GM21717 (cell line): ENCODE measurements around the gene SPTY2D1.
A peak's percentile ranks its signal among the peaks of the same experiment; 100 is the strongest.
"Not testable (repeated sequence)": the region's sequence is repeated elsewhere in the genome, so short reads cannot be mapped to it uniquely, and the experiment has no call there.

Experiments
- ATAC-seq: cut with Tn5 transposase; IDR thresholded peaks from one replicate; pipeline ENCODE4 v1.9.1; 2021; ENCODE audit warnings: mild to moderate bottlenecking, moderate library complexity; ENCODE audit not compliant: unreplicated experiment

Gene SPTY2D1

DNA sequence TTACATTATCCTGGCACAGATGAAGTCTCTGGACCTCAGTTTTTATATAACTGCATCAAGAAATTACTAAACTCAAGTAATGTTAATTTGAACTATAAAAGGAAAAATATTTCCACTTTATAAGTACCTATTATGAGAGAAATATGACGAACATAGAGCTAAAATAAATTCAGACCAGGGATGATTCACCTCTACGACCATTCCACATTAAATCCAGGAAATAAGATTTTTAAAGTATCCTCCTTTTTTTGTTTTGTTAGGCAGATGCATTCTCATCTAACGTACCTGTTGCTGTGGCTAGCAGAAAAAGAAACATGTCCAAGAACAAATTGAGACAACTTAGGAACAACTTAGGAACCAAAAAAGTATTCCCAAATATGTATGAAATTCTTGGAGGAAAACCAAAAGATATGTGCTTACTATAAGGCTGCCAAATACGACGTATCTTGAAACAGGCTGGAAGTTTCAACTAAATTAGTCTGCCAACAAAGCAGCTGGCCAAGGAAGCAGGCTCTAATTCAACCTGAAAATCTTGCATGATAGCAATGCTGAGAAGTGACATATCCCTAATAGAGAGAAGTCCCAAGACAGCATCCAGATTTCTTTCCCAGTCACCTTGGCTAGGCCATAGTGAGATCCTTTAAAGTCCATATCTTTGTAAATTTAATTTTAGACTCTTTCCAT, 15.7 kb downstream of the SPTY2D1 start:
- ATAC-seq, result no peak

DNA sequence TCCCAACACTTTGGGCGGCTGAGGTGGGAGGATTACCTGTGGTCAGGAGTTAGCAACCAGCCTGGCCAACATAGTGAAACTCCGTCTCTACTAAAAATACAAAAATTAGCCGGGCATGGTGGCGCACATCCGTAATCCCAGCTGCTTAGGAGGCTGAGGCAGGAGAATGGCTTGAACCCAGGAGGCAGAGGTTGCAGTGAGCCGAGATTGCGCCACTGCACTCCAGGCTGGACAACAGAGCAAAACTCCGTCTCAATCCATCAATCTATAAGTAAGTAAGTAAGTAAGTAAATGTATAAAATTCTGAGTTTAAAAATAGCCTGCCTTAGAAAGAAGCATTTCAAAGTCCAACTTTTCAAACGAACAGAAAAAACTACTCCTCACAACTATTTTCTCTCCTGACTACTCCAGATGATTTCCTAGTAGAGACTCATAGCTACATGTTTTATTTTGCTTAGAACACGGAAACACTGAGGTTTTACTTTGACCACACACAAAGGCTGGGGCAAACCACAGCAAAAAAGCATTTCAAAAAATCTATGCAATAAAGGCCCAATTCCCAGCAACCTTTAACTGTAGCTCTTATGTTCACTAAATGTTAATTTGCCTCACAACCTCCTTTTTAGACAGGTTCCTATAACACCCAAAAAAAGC, 16.3 kb downstream of the SPTY2D1 start:
- ATAC-seq, result peak; percentile 38

DNA sequence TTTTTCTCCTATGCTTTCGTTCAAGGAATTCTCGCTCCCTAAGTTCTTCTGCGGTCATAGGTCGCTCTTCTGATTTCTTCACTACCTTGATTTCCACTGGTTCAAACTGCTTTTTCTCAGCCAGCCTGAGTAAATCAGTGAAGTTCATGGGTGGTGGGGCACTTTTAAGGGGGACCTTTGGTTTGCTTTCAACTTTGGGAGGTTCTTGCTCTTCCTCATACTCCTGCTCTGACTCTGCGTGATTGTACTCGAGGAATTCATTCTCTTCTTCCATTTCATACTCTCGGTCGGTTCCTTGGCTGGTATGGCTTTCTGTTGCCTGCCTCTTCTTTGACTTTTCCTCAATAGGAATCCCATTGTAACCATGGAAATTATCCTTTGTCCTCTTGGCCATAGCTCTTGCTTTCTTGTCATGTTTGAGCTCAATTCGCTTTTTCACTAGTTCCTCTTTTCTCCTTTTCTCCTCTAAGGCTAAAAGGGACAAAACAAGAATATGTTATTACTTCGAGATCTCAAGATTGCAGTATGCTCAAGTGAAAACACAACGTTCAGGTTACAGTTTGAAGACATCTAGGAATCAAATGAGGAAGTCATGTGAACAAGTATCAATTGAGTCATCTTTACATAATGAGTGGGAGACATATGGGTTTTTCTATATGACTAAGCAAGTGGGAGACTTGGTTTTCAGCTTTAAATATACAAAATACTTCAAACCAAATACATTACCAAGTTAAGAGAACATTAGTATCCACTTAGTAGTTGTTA, 18.3 kb downstream of the SPTY2D1 start:
- ATAC-seq, result peak; percentile 86

DNA sequence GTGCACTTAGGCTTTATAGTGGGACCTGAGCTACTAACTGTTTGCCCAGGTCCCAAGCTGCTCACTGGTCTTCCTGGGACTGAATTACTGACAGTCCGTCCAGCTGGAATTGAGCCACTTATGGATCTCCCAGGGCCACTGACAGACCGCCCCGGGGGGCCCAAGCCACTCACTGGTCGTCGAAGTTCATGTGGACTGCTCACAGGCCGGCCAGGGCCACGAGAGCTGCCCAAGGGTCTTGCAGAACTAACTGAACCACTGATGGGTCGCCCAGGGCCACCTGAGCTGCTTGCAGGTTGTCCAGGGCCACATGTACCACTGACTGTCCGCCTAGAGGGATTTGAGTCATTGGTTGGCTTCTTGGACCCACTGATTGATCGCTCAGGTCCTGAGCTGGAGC, 19.5 kb downstream of the SPTY2D1 start:
- ATAC-seq, result no peak

DNA sequence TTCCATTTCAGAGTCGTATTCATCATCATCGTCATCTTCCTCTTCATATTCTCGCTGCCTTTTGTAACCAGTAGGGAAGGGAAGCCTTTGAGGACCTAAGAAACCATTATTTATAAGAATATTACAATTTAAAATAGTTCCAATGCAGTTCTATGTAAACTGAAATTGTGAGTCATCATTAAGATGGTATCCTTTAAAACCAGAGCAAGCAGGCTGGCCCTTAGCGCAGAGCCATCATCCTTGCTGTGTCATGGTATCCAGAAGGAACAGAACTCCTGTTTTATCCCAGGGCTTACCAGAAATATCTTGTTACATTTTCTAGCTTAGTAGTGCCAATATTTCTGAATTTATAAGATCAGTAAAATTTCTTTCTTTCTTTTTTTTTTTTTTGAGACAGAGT, 21.7 kb downstream of the SPTY2D1 start:
- ATAC-seq, result no peak

DNA sequence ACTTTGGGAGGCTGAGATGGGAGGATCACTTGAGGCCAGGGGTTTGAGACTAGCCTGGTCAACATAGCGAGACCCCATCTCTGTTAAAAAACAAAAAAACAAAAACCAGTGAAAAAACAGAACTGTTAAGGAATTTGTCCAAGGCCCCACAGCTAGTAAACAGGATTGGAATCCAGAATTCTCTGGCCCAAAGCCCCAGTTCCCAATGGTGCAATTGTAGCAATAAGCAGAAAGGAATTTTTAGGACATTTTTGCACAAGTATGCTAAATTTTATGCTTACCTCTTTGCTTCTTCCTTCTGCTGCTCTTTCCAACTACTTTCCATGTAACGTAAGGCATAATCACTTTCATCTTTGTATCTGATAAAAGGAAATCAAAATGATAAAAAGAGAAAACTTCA, 22.9 kb downstream of the SPTY2D1 start:
- no peak for ATAC-seq

DNA sequence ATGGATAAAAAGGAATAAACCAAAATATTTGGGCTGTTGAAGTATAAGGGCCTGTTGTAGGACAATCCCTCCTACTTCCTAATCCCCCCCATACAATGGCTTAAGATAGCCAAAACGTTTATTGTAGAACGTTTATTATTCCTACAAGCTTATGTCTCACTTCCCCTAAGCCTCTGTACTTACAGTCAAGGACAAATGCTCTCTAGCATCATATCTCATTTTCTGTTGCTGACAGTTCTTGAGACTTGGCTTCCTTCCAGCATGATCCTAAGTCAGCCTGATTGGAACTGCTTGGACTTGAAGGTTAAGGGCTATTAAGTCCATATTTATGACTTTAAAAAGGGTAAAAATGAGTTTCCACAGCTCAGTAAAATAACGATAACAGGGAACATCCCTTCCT, 25.8 kb downstream of the SPTY2D1 start:
- ATAC-seq, result no peak

DNA sequence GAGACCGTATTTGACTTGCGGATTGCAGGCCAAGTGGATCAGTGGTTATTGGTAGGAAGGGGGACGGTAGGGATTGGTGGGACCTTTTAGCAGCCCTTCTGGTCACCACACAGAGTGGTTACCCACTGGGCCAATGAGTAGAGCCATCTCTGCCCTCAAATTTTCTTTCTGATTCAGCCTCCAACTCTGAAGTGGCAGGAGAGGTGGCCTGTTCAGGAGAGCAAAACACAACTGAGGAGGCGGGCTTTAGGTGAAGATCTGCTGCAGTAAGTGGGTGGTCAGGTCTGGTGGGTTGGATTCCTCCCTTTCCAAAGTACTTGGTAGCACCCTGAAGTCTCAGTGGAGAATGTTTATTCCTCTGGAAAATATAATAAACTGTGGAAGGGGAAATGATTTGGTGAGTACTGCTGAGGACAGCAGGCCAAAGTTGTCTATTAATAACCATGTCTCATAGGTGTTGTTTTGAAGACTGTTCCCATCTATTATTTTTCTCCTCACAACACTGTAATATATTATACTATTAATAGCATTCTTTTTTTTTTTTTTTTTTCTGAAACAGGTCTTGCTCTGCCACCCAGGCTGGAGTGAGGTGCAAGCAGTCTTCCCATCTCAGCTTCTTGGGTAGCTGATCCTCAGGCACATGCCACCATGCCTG, 33.1 kb downstream of the SPTY2D1 start:
- no peak for ATAC-seq

DNA sequence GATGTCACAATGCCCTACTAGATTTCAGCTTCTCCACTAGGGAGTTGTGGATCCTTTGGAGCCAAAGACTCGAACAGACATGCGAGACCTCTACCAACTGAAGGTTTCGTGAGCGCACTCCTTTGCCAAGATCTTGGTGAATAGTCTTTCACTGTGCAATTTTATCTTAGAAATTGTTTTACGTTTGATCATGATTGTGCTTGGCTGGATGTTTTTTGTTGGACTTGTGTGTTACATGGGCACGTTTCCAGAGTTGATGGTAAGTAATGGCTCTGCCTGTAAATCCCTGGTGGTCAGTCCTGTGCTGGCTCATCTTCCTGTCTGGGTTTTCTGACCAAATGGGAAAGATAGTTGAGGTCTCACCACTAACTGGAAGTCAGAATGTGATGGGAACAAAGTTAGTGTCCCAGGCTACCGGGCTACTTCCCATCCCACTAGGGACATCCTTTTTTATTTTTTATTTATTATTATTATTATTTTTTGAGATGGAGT, 34.4 kb downstream of the SPTY2D1 start, which contains the start of gene MISFA:
Gene MISFA (plus strand): TSS at position 51 of the 492 bp plus-strand sequence. CDS start 140 bp downstream, at position 191.
- ATAC-seq, result no peak

DNA sequence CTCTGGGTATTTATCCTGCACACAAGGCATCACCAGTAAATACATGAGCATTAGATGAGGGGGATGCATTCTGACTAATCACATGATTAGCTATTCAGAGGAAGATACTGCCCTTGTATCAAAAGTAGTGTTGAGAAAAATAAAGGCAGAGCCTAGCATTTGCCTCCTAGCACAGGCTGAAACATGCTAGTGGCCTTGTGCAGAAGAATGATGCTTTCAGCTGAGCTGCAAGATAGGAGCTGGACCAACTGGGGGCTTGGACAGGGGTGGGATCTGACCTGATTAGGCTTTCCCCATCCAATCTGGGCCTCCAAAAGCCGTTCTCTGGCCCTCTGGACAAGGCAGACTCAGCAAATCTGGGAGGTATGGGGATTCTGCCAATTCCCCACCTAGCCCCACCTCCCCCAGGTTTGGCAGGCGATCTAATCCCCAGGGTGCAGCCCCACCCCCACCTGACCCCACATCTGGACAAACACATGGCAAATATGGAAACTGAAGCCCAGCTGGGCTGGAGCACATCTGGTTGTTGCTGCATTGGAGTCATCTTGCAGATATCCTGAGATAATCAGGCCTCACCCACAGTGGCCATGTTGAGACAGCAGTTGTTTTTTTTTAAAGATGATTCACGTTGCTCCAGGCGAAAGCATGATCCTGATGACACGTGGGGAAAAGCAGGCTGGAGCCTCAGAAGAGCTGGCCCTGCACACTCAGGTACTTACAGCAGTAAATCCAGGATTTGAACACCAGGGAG, 39.0 kb downstream of the SPTY2D1 start:
- ATAC-seq, result no peak

DNA sequence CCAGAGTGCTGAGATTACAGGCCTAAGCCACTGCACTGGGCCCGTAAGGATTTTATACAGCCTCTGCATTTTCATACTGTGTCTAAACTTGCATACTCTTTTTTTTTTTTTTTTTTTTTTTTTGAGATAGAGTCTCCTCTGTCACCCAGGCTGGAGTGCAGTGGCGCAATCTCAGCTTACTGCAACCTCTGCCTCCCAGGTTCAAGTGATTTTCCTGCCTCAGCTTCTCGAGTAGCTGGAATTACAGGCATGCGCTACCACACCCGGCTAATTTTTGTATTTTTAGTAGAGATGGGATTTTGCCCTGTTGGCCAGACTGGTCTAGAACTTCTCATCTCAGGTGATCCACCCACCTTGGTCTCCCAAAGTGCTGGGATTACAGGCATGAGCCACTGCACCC, 40.1 kb downstream of the SPTY2D1 start:
- ATAC-seq, result not testable (repeated sequence)

DNA sequence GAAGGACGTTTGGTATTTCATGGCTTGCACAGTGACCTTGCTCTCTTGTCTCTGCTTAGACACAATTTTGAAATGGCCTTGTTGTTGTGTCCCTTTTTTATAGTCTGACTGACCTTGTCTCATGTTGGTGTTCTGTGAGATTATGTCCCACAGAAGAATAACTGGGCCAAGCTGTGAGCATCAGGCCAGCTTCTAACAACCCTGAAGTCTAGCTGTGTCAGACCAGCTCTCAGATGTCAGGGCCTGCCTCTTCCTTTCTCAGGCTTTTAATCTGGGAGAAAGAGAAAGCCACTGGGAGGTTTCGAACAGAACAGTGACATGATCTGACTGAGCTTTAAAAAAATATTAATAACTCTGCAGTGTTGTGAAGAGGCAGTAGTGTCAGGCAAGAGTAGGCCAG, 43.6 kb downstream of the SPTY2D1 start:
- no peak for ATAC-seq

DNA sequence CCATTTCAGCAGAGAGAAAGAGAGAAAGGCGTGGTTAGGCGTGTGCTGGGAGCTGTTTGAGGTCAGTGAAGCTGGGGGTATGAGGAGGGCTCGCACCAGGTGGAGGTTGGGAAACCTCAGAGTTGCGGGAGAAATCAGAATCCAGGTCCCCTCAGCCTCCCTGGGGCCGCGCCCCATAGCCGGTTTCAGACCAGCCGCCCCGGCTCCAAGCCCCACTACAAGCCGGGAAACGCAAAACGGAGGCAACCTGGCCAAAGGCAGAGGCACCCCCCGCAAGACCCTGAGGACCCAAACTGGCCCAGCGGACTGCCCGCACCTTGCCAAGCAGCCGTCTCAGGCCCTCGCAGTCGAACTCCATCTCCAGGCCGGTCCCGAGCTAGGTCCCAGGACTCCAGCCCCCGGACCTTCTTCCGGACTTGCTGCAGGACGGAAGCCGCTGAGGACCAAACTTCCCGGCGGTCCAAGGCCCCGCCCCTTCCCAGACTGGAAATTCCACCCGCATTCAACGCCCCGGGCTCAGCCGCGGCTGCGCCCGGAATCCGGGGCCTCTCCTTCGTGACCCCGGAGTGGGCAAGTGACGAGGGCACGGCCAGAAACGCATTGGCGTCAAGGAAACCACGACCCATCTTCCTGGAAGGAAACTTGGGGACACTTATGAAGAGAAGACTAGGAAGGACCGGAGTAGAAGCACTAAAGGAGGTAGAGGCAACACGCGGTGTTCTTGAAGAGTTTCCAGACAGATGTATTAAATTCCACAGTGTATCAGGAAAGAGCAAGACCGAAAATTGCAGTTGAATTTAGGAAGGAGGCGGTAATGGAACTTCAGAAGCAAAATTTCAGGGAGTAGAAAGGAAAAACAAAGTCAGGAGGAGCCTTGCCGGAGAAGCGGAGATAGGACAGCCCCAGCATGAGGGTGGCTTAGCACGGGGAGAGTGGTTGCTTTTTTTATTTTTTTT, 45.6 kb downstream of the SPTY2D1 start, which contains the start of gene UEVLD:
Gene UEVLD (minus strand): TSS at position 438 of the 956 bp plus-strand sequence. CDS start 80 bp downstream, at position 358.
- ATAC-seq, result peak; percentile 67

DNA sequence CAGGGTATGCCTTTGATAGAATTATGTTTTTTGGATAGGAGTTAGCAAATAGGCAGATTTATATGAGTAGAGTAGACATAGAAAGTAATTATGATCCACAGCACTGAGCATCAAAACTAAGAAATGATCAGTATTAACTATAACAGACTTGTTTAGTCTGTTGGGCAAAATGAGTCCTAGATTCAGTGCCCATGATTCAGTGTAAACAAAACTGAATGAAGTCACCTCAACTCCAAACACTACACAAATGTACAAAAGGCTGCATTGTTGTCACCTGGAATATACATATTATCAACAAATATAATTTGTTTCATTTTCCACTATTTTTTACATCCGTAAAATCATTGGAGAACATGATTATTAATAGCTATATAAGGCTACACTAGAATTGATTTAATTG, 52.3 kb downstream of the SPTY2D1 start:
- no peak for ATAC-seq

DNA sequence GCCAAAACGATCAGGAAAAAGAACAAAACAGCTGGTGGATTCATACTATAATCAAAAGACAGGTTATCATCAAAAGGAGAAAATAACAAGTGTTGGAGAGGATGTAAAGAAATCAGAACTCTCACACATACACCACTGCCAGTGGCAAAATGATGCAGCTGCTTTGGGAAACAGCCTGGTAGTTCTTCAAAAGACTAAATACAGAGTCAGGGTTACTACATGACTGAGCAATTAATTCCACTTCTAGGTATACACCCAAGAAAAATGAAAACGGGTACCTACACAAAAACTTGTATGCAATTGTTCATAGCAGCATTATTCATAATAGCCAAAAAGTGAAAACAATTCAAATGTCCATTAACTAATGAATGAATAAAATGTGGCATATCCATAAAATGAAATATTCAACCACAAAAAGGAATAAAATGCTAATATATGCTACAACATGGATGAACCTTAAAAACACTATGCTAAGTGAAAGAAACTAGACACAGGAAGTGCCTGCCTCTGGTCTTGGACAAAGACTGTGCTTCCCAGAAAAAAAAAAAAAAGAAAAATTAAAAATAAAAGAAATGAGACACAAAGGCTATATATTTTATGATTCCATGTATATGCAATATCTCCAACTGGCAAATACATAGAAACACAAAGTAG, 53.9 kb downstream of the SPTY2D1 start:
- ATAC-seq, result no peak

DNA sequence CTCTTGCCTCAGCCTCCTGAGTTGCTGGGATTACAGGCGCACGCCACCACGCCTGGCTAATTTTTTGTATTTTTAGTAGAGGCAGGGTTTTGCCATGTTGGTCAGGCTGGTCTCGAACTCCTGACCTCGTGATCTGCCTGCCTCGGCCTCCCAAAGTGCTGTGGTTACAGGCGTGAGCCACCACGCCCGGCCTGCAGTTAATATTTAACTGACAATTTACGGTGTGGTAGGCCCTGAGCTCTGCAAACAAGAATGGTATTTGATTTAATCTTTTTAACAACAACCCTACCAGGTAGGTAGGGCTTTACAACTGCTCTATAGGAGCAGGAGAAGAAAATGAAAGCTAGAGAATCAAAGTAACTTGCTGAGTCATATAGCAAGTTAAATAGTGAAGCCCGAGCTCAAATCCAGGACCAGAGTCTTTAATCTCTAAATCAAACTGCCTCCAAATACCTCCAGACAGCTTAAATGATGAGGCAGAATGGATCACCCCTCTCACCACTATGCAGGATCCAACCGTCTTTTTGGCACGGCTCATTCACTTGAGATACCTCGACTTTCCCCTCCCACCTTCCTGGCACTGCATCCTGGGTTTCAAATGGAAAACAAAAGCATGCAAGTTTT, 55.1 kb downstream of the SPTY2D1 start:
- peak; percentile 85 for ATAC-seq

DNA sequence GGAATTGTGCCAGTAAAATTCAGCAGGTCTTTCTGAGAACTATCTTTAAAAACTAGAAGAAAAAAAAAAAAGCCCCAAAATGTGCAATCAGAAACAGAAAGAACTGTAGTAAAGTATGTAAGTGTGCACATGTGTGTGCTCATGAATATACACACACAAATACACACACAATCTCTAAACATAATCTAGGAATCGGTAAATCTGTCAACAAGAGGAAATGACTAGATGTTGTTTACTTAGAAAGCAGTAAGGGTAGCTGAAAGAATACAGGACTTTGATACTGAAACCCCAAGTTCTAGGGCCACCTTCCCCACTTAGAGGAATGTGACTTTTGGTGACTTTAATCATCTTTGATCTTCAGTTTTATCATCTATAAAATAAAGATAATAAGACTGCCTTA, 58.8 kb downstream of the SPTY2D1 start:
- no peak for ATAC-seq

DNA sequence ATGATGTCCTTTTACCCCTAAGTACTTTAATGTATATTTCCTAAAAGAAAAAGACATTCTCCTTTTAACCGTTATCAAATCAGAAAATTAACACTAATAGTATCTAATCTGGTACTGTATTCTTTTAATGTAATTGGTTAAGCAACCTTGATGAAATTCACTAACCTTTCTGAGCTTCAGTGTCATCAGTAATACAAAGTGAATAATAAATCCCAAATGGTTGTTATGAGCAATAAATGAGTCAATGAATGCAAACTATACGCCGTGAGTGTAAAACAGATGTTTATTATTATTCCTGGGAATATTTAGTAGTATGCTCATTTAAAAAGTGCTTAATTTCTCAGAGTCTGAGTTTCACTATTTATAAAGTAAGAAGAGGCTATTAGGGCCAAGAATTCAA, 67.1 kb downstream of the SPTY2D1 start:
- ATAC-seq, result no peak
